Activated naive CD8-positive, alpha-beta T cell treated with anti-CD3 and anti-CD28 coated beads, Interleukin-2, amount 50 U/mL, for 24 hours (primary cell): ENCODE measurements around the gene SH3BGRL3.
"Not testable (repeated sequence)": the region's sequence is repeated elsewhere in the genome, so short reads cannot be mapped to it uniquely, and the experiment has no call there.

ENCODE experiments used
- ATAC-seq: fragments of 150-1000 bp; cut with Tn5 transposase; one replicate; pipeline ENCODE4 v1.10.0; 2021
- DNase-seq: peaks from one replicate; pipeline ENCODE4 v3.0.0; 2021
- H3K27ac Mint-ChIP-seq: one replicate; pipeline ENCODE4 v1.8.0; 2021; ENCODE audit warnings: mild to moderate bottlenecking, mixed read lengths
- H3K27me3 Mint-ChIP-seq: one replicate; pipeline ENCODE4 v1.8.0; 2021; ENCODE audit warnings: mixed read lengths
- H3K36me3 Mint-ChIP-seq: one replicate; pipeline ENCODE4 v1.8.0; 2021; ENCODE audit warnings: low read depth, mixed read lengths
- H3K4me1 Mint-ChIP-seq: one replicate; pipeline ENCODE4 v1.8.0; 2021; ENCODE audit warnings: mixed read lengths
- H3K4me3 Mint-ChIP-seq: one replicate; pipeline ENCODE4 v1.8.0; 2021; ENCODE audit warnings: mild to moderate bottlenecking, moderate library complexity, mixed read lengths
- H3K9me3 Mint-ChIP-seq: one replicate; pipeline ENCODE4 v1.8.0; 2021; ENCODE audit warnings: mixed read lengths

SH3BGRL3 gene

GRCh38 chr1:26279456-26280332 lies at the start of gene SH3BGRL3:
SH3BGRL3 (plus strand) TSS chr1:26280086; CDS start chr1:26280156, 70 bp downstream.
- no peaks in the 10 kb centered on the region for H3K9me3 Mint-ChIP-seq
- peaks cover 90% of the 10 kb centered on the region for H3K4me1 Mint-ChIP-seq
- DNase-seq (peak; percentile 89), ATAC-seq (peak; percentile 40)
- H3K4me3 Mint-ChIP-seq: peak within 1 kb of the TSS; percentile 87
- peak within 1 kb of the TSS; percentile 96 for H3K27ac Mint-ChIP-seq
- H3K27me3 Mint-ChIP-seq: no peaks in the 10 kb centered on the region
- H3K36me3 Mint-ChIP-seq: peaks cover 59% of the 10 kb centered on the region

GRCh38 chr1:26230682-26231081 lies 49.2 kb upstream of the SH3BGRL3 start:
- not testable (repeated sequence) for H3K9me3 Mint-ChIP-seq, H3K27ac Mint-ChIP-seq, ATAC-seq, H3K4me3 Mint-ChIP-seq, DNase-seq, H3K36me3 Mint-ChIP-seq
- H3K4me1 Mint-ChIP-seq: peaks cover 22% of the 10 kb centered on the region
- peaks cover 16% of the 10 kb centered on the region for H3K27me3 Mint-ChIP-seq

GRCh38 chr1:26233903-26234643 lies 45.8 kb upstream of the SH3BGRL3 start, which contains the start of gene CEP85:
CEP85 (plus strand) TSS chr1:26234200; CDS start chr1:26239784, 5,584 bp downstream.
- DNase-seq: peak; percentile 99
- peaks cover 36% of the 10 kb centered on the region for H3K4me1 Mint-ChIP-seq

GRCh38 chr1:26234644-26235370 lies 45.1 kb upstream of the SH3BGRL3 start:
- DNase-seq: peak; percentile 31
- Mint-ChIP-seq H3K36me3 (peaks cover 30% of the 10 kb centered on the region), H3K4me3 (peak overlapping the region; percentile 99), H3K4me1 (peaks cover 36% of the 10 kb centered on the region), H3K9me3 (no peaks in the 10 kb centered on the region), H3K27me3 (peaks cover 2% of the 10 kb centered on the region), H3K27ac (peak overlapping the region; percentile 95)
- no peak for ATAC-seq

More at GRCh38 chr1:26233903-26234643, 45.8 kb upstream of the SH3BGRL3 start, which contains the start of gene CEP85:
- Mint-ChIP-seq H3K9me3 (no peaks in the 10 kb centered on the region), H3K36me3 (peaks cover 26% of the 10 kb centered on the region), H3K27ac (peak within 1 kb of the TSS; percentile 95), H3K27me3 (peaks cover 2% of the 10 kb centered on the region), H3K4me3 (peak within 1 kb of the TSS; percentile 99)
- peak; percentile 94 for ATAC-seq

- Mint-ChIP-seq H3K27me3 (peaks cover 2% of the 10 kb centered on the region), H3K4me1 (peaks cover 36% of the 10 kb centered on the region), H3K4me3 (peak overlapping the region; percentile 3), H3K36me3 (peaks cover 40% of the 10 kb centered on the region), H3K27ac (no peak overlapping the region), H3K9me3 (no peaks in the 10 kb centered on the region)
- DNase-seq (no peak), ATAC-seq (no peak)
These were observed 42.5 kb upstream of the SH3BGRL3 start for GRCh38 chr1:26237230-26237966.

- Mint-ChIP-seq H3K36me3 (peaks cover 55% of the 10 kb centered on the region), H3K4me3 (no peak overlapping the region), H3K27me3 (no peaks in the 10 kb centered on the region), H3K4me1 (peaks cover 29% of the 10 kb centered on the region), H3K9me3 (no peaks in the 10 kb centered on the region), H3K27ac (no peak overlapping the region)
- DNase-seq: no peak
- ATAC-seq: no peak
These were observed 40.0 kb upstream of the SH3BGRL3 start for GRCh38 chr1:26239936-26240335.

- no peak overlapping the region for H3K27ac Mint-ChIP-seq
- ATAC-seq (no peak), DNase-seq (no peak)
- no peaks in the 10 kb centered on the region for H3K27me3 Mint-ChIP-seq
- no peaks in the 10 kb centered on the region for H3K9me3 Mint-ChIP-seq
- peaks cover 43% of the 10 kb centered on the region for H3K36me3 Mint-ChIP-seq
- H3K4me3 Mint-ChIP-seq: no peak overlapping the region
- H3K4me1 Mint-ChIP-seq: peaks cover 2% of the 10 kb centered on the region
These were observed 27.2 kb upstream of the SH3BGRL3 start for GRCh38 chr1:26252718-26253117.

GRCh38 chr1:26254404-26254803 lies 25.5 kb upstream of the SH3BGRL3 start:
- Mint-ChIP-seq H3K36me3 (peaks cover 54% of the 10 kb centered on the region), H3K27ac (no peak overlapping the region), H3K4me1 (peaks cover 2% of the 10 kb centered on the region), H3K4me3 (no peak overlapping the region), H3K9me3 (no peaks in the 10 kb centered on the region), H3K27me3 (no peaks in the 10 kb centered on the region)
- DNase-seq (no peak), ATAC-seq (no peak)

- H3K27ac Mint-ChIP-seq: no peak overlapping the region
- no peaks in the 10 kb centered on the region for H3K9me3 Mint-ChIP-seq
- H3K4me1 Mint-ChIP-seq: peaks cover 2% of the 10 kb centered on the region
- no peaks in the 10 kb centered on the region for H3K27me3 Mint-ChIP-seq
- H3K4me3 Mint-ChIP-seq: no peak overlapping the region
- DNase-seq (no peak), ATAC-seq (no peak)
- H3K36me3 Mint-ChIP-seq: peaks cover 56% of the 10 kb centered on the region
These were observed 22.7 kb upstream of the SH3BGRL3 start for GRCh38 chr1:26257222-26257621.

GRCh38 chr1:26259005-26259404 lies 20.9 kb upstream of the SH3BGRL3 start:
- no peak for ATAC-seq
- H3K27ac Mint-ChIP-seq: no peak overlapping the region

GRCh38 chr1:26259578-26259977 lies 20.3 kb upstream of the SH3BGRL3 start:
- Mint-ChIP-seq H3K4me3 (no peak overlapping the region), H3K27ac (no peak overlapping the region), H3K36me3 (peaks cover 66% of the 10 kb centered on the region), H3K4me1 (peaks cover 4% of the 10 kb centered on the region), H3K9me3 (no peaks in the 10 kb centered on the region), H3K27me3 (no peaks in the 10 kb centered on the region)
- no peak for ATAC-seq
- DNase-seq: no peak

More at GRCh38 chr1:26259005-26259404, 20.9 kb upstream of the SH3BGRL3 start:
- DNase-seq: no peak
- H3K4me1 Mint-ChIP-seq: peaks cover 2% of the 10 kb centered on the region
- H3K27me3 Mint-ChIP-seq: no peaks in the 10 kb centered on the region
- H3K4me3 Mint-ChIP-seq: no peak overlapping the region
- no peaks in the 10 kb centered on the region for H3K9me3 Mint-ChIP-seq
- H3K36me3 Mint-ChIP-seq: peaks cover 64% of the 10 kb centered on the region

GRCh38 chr1:26263212-26263611 lies 16.7 kb upstream of the SH3BGRL3 start:
- Mint-ChIP-seq H3K27me3 (no peaks in the 10 kb centered on the region), H3K27ac (peak overlapping the region; percentile 23), H3K9me3 (no peaks in the 10 kb centered on the region), H3K4me1 (peaks cover 15% of the 10 kb centered on the region), H3K36me3 (peaks cover 68% of the 10 kb centered on the region), H3K4me3 (no peak overlapping the region)
- DNase-seq: no peak
- no peak for ATAC-seq

- H3K27ac Mint-ChIP-seq: no peak overlapping the region
- peaks cover 15% of the 10 kb centered on the region for H3K4me1 Mint-ChIP-seq
- peaks cover 8% of the 10 kb centered on the region for H3K9me3 Mint-ChIP-seq
- ATAC-seq: peak; percentile 78
- no peak for DNase-seq
- H3K4me3 Mint-ChIP-seq: no peak overlapping the region
- H3K27me3 Mint-ChIP-seq: no peaks in the 10 kb centered on the region
- peaks cover 75% of the 10 kb centered on the region for H3K36me3 Mint-ChIP-seq
These were observed 14.5 kb upstream of the SH3BGRL3 start for GRCh38 chr1:26265405-26265804.
